OCI-LY3 (cell line): Measurements from ENCODE around the gene NRG2.

Experiments used
- H2AFZ ChIP-seq: fragments of 200-600, 300-600 bp; shearing (Covaris generic); 2 replicates; pipeline ENCODE4 v1.6.0; 2014; ENCODE audit warnings: antibody characterized with exemption, low read depth, low read length
- H3K27ac ChIP-seq: fragments of 200-600, 300-600 bp; sonication (generic); 2 replicates; pipeline ENCODE4 v1.5.1; 2014; ENCODE audit warnings: mild to moderate bottlenecking, low read length, moderate library complexity, mixed read lengths
- H3K27me3 ChIP-seq: fragments of 200-600, 300-600 bp; sonication (generic); 2 replicates; pipeline ENCODE4 v1.6.1; 2014; ENCODE audit warnings: low read depth, low read length, mixed read lengths
- H3K36me3 ChIP-seq: fragments of 200-600, 300-600 bp; sonication (generic); replicated peaks from 2 replicates; pipeline ENCODE3; 2014; ENCODE audit warnings: low read depth, low read length, mixed read lengths
- H3K4me1 ChIP-seq: fragments of 300-600, 200-600 bp; sonication (generic); 2 replicates; pipeline ENCODE4 v1.6.1; 2014; ENCODE audit warnings: low read length, mixed read lengths
- H3K4me2 ChIP-seq: fragments of 200-600, 300-600 bp; sonication (generic); 2 replicates; pipeline ENCODE4 v1.6.1; 2014; ENCODE audit warnings: low read length, mixed read lengths
- H3K4me3 ChIP-seq: fragments of 300-600, 200-600 bp; sonication (generic); 2 replicates; pipeline ENCODE4 v1.5.1; 2014; ENCODE audit warnings: antibody characterized with exemption, mild to moderate bottlenecking, low read length, moderate library complexity
- H3K79me2 ChIP-seq: fragments of 300-600, 200-600 bp; shearing (Covaris generic); 2 replicates; pipeline ENCODE4 v1.6.1; 2014; ENCODE audit warnings: mild to moderate bottlenecking, low read length, mixed read lengths
- H3K9ac ChIP-seq: fragments of 300-600, 200-600 bp; shearing (Covaris generic); 2 replicates; pipeline ENCODE4 v1.6.0; 2014; ENCODE audit warnings: mild to moderate bottlenecking, low read length, moderate library complexity
- H3K9me3 ChIP-seq: fragments of 200-600, 300-600 bp; shearing (Covaris generic); 2 replicates; pipeline ENCODE4 v1.6.1; 2014; ENCODE audit warnings: low read length, mixed read lengths; ENCODE audit not compliant: insufficient read depth
- H4K20me1 ChIP-seq: fragments of 200-600, 300-600 bp; sonication (generic); 2 replicates; pipeline ENCODE4 v1.6.1; 2016; ENCODE audit warnings: low read length, mixed read lengths; ENCODE audit not compliant: insufficient read depth
- CTCF ChIP-seq: fragments of 200-600, 300-600 bp; sonication (generic); IDR thresholded peaks from 2 replicates; pipeline ENCODE4 v1.5.1; 2014; ENCODE audit warnings: antibody characterized with exemption, low read length, low read depth
- EZH2phosphoT487 ChIP-seq: fragments of 200-600 bp; shearing (Covaris generic); IDR thresholded peaks from 2 replicates; pipeline ENCODE4 v1.6.1; 2018; ENCODE audit warnings: antibody characterized with exemption, mixed run types, low read depth

NRG2 gene

GRCh38 chr5:140083120-140083519 lies 40.0 kb upstream of the NRG2 start:
- Histone ChIP-seq H3K36me3 (no peaks in the 10 kb centered on the region), H3K27me3 (peaks cover 29% of the 10 kb centered on the region), H3K4me2 (no peak overlapping the region), H3K27ac (no peak overlapping the region), H4K20me1 (no peaks in the 10 kb centered on the region), H3K9ac (no peak overlapping the region), H2AFZ (no peak overlapping the region), H3K79me2 (no peaks in the 10 kb centered on the region), H3K4me3 (no peak overlapping the region), H3K4me1 (no peaks in the 10 kb centered on the region), H3K9me3 (no peaks in the 10 kb centered on the region)
- TF ChIP-seq EZH2phosphoT487: no peak
- TF ChIP-seq CTCF: no peak

GRCh38 chr5:140076788-140077187 lies 33.7 kb upstream of the NRG2 start:
- Histone ChIP-seq H3K27me3 (peaks cover 12% of the 10 kb centered on the region; the same call in 1 of the 2 replicates), H2AFZ (no peak overlapping the region), H3K36me3 (no peaks in the 10 kb centered on the region), H3K9me3 (no peaks in the 10 kb centered on the region), H4K20me1 (no peaks in the 10 kb centered on the region), H3K4me2 (no peak overlapping the region), H3K9ac (no peak overlapping the region), H3K4me3 (no peak overlapping the region), H3K27ac (no peak overlapping the region), H3K4me1 (0 out of 2 replicates have a peak, but pooled peaks cover 4% of the 10 kb centered on the region), H3K79me2 (no peaks in the 10 kb centered on the region)
- TF ChIP-seq CTCF: no peak
- TF ChIP-seq EZH2phosphoT487: no peak

- Histone ChIP-seq H3K27me3 (peaks cover 9% of the 10 kb centered on the region; the same call in 1 of the 2 replicates), H2AFZ (no peak overlapping the region), H3K79me2 (no peaks in the 10 kb centered on the region), H3K4me1 (0 out of 2 replicates have a peak, but pooled peaks cover 4% of the 10 kb centered on the region), H3K9ac (no peak overlapping the region), H3K4me2 (no peak overlapping the region), H3K4me3 (no peak overlapping the region), H3K27ac (no peak overlapping the region), H3K36me3 (no peaks in the 10 kb centered on the region), H3K9me3 (no peaks in the 10 kb centered on the region), H4K20me1 (no peaks in the 10 kb centered on the region)
- no peak for TF ChIP-seq EZH2phosphoT487
- no peak for TF ChIP-seq CTCF
Observed at GRCh38 chr5:140076142-140076541, 33.0 kb upstream of the NRG2 start.

- Histone ChIP-seq H3K79me2 (no peaks in the 10 kb centered on the region), H3K27me3 (peaks cover 9% of the 10 kb centered on the region; the same call in 1 of the 2 replicates), H2AFZ (no peak overlapping the region), H3K4me3 (no peak overlapping the region), H3K27ac (no peak overlapping the region), H3K36me3 (no peaks in the 10 kb centered on the region), H3K9ac (no peak overlapping the region), H3K4me2 (no peak overlapping the region), H4K20me1 (no peaks in the 10 kb centered on the region), H3K4me1 (0 out of 2 replicates have a peak, but pooled peaks cover 4% of the 10 kb centered on the region), H3K9me3 (no peaks in the 10 kb centered on the region)
- TF ChIP-seq CTCF: peak; percentile 28; the same call in 1 of the 2 replicates
- TF ChIP-seq EZH2phosphoT487: no peak
Observed at GRCh38 chr5:140075371-140075770, 32.3 kb upstream of the NRG2 start.
